RKO (cell line): ENCODE measurements around the gene TMEM151A.
A peak's percentile ranks its signal among the peaks of the same experiment; 100 is the strongest.

Source experiments
- DNase-seq: peaks from one replicate; pipeline ENCODE4 v3.0.0-alpha.2; 2016; ENCODE audit warnings: low spot score

TMEM151A gene

GRCh38 chr11:66337103-66337899 lies 45.6 kb downstream of the TMEM151A start:
- no peak for DNase-seq

GRCh38 chr11:66338276-66339161 lies 46.8 kb downstream of the TMEM151A start:
- no peak for DNase-seq

- DNase-seq: no peak
These were observed 47.5 kb downstream of the TMEM151A start for GRCh38 chr11:66339162-66339675.

GRCh38 chr11:66339686-66340483 lies 48.2 kb downstream of the TMEM151A start:
- no peak for DNase-seq

GRCh38 chr11:66340596-66341501 lies 49.2 kb downstream of the TMEM151A start:
- no peak for DNase-seq

- DNase-seq: no peak
These were observed 49.9 kb downstream of the TMEM151A start for GRCh38 chr11:66341502-66342126.

- DNase-seq: no peak
These were observed 51.5 kb downstream of the TMEM151A start for GRCh38 chr11:66343176-66343575.

- DNase-seq: peak; percentile 97
These were observed 53.0 kb downstream of the TMEM151A start, which contains the start of gene BRMS1 for GRCh38 chr11:66344550-66345315. TSS of gene BRMS1 (minus strand) at chr11:66345104. CDS start at chr11:66342234, 2,870 bp downstream.

- DNase-seq: no peak
These were observed 53.6 kb downstream of the TMEM151A start for GRCh38 chr11:66345316-66345649.
